Naive thymus-derived CD8-positive, alpha-beta T cell (primary cell): ENCODE data around the gene ZNF888. TPM values are rescaled to one million over a fixed set of nuclear protein-coding genes. Genes with fewer than 3 reads are reported as not detected.
"Not testable (repeated sequence)": the region's sequence is repeated elsewhere in the genome, so short reads cannot be mapped to it uniquely, and the experiment has no call there.

Experiments used
- ATAC-seq, 2 donors: fragments of 150-1000 bp; cut with Tn5 transposase in 1 of 2; sonication (Bioruptor Pico), chemical (Tn5 transposase) in 1 of 2; 1 replicate in 1 of 2; 2 replicates in 1 of 2; pipeline ENCODE4 v1.10.0; 2021; ENCODE audit warnings: mild to moderate bottlenecking in 2 of 2, moderate library complexity in 2 of 2
- POLR2A ChIA-PET: fragments of 350-600 bp; sonication (Branson Sonifier 250); formaldehyde crosslinking; loops from one replicate; lab custom pipeline; 2021; ENCODE audit warnings: antibody characterized with exemption; lab: Charles Lee
- DNase-seq, 10 donors: peaks; one replicate each; pipeline versions ENCODE4 v3.0.0 to v3.0.0-alpha.2; 2020 to 2022
- H3K27ac Mint-ChIP-seq, 10 donors: one replicate each; pipeline ENCODE4 v1.8.0; 2020 to 2022; ENCODE audit warnings: mild to moderate bottlenecking in 10 of 10, mixed read lengths in 10 of 10, moderate library complexity in 4 of 10, inconsistent platforms in 1 of 10
- H3K27me3 Mint-ChIP-seq, 5 donors: one replicate each; pipeline ENCODE4 v1.8.0; 2021 to 2022; ENCODE audit warnings: mixed read lengths in 5 of 5
- H3K36me3 Mint-ChIP-seq, 3 donors: one replicate each; pipeline ENCODE4 v1.8.0; 2020 to 2022; ENCODE audit warnings: mixed read lengths in 3 of 3, mild to moderate bottlenecking in 2 of 3, inconsistent platforms in 1 of 3
- H3K4me1 Mint-ChIP-seq, 4 donors: one replicate each; pipeline ENCODE4 v1.8.0; 2021 to 2022; ENCODE audit warnings: mixed read lengths in 4 of 4
- H3K4me3 Mint-ChIP-seq, 10 donors: one replicate each; pipeline ENCODE4 v1.8.0; 2020 to 2022; ENCODE audit warnings: mild to moderate bottlenecking in 10 of 10, mixed read lengths in 10 of 10, moderate library complexity in 6 of 10, inconsistent platforms in 1 of 10
- H3K9me3 Mint-ChIP-seq, 9 donors: one replicate each; pipeline ENCODE4 v1.8.0; 2020 to 2022; ENCODE audit warnings: mixed read lengths in 9 of 9, mild to moderate bottlenecking in 3 of 9, inconsistent platforms in 1 of 9, moderate library complexity in 1 of 9
- polyA plus RNA-seq, 3 donors: library from polyadenylated mRNA; unstranded; fragments of 300-500 nt; fragmentation: Illumina TruSeq; gene quantifications; one replicate each; pipeline ENCODE4 v1.2.3, GENCODE V29; 2021
- total RNA-seq, 8 experiments: library from RNA in 2 of 8; stranded (reverse) in 2 of 8; gene quantifications; one replicate each; pipeline ENCODE4 v1.2.3 and lab custom pipeline; 2021 to 2026

ZNF888 gene
- total and polyA plus RNA-seq, 5 experiments from 2014 or later = 0.85 to 10.5 (median 2.4) TPM

DNA sequence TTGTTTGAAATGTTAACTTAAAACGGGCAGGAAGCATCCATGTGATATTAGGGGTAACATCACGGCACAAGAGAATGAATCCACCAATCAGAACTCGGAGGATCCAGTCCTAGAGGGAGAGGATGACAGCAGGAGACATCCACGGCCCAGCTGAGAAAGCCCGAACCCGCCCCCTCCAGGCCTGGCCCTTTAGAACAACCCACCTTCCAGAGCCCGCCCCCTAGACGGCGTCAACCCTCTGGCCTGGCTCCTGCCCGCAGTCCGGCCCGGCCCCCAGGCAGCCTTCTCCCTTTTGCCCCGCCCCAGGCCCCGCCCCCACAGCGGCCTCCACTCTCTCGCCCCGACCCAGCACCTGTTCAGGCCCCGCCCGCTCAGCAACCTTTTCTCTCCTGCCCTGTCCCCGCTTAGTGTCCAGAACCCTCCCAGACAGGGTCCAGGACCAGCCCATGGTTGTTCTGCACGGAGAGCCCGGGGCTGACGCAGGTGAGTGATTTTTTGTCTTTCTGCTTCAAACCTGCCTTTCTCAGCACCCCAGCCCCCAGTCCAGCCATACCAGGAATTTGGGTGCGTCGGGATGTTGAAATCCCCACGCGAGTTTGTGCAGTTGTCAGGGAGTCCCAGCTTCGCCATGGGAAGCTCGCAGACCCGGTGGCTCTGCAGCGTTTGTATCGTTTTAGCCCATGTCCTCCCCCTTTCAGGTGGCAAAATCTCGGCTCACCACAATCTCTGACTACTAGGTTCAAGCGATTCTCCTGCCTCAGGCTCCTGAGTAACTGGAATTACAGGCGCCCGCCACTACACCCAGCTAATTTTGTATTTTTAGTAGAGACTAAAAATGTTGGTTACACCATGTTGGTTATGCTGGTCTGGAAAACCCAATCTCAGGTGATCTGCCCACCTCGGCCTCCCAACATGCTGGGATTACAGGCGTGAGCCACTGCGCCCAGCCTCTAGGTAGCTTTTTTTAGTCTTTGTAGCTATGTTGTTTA lies 23.4 kb upstream of the ZNF888 start:
- Mint-ChIP-seq H3K4me3 (no peak overlapping the region), H3K9me3 (peaks cover 1 to 80% (median 28%) of the 10 kb centered on the region in 9 donors), H3K27ac (peak overlapping the region in 1 of 10 donors; percentile 25), H3K36me3 (peaks cover 21 to 49% (median 27%) of the 10 kb centered on the region in 3 donors), H3K4me1 (peaks cover 5 to 9% (median 6%) of the 10 kb centered on the region in 4 donors), H3K27me3 (peaks cover 0 to 3% (median 0%) of the 10 kb centered on the region in 5 donors)
- POLR2A ChIA-PET = interaction anchor here (1.9 kb wide), 1 partner anchor 16 kb away, joined by 6 read pairs; the partner anchor contains the start of gene ZNF816
- DNase-seq (no peak), ATAC-seq (no peak)

DNA sequence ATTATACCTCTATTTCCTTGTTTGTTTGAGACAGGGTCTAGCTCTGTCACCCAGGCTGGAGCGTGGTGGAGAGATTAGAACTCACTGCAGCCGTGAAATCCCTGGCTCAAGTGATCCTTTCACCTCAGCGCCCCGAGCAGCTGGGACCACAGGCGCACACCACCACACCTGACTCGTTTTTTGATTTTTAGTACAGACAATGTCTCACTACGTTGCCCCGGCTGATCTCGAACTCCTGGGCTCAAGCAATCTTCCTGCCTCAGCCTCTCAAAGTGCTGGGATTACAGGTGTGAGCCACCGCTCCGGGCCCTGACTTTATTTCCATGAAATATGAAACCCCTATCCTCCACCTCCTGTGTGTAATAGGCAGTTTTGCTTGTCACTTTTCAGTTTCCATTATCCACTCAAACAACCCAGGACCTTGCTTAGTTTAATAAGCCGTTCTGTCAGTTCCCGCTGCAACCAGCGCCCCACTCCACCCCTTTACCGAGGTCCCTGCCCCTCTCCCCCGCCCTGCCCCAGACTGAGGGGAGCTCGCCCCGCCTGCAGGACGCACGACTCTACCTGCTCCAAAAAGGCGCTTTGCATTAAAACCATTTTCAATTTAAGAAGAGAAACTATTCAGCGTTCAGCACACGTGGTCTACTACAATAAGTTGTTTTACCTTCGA lies 22.6 kb upstream of the ZNF888 start:
- DNase-seq = no peak
- H3K9me3 Mint-ChIP-seq = peaks cover 3 to 76% (median 25%) of the 10 kb centered on the region in 9 donors
- POLR2A ChIA-PET = interaction anchor here (1.9 kb wide), 1 partner anchor 17 kb away, joined by 6 read pairs; the partner anchor contains the start of gene ZNF816
- H3K4me1 Mint-ChIP-seq = peaks cover 11 to 17% (median 13%) of the 10 kb centered on the region in 4 donors
- no peak overlapping the region for H3K4me3 Mint-ChIP-seq
- H3K27ac Mint-ChIP-seq = peak overlapping the region in 1 of 10 donors; percentile 25
- peaks cover 0 to 7% (median 0%) of the 10 kb centered on the region in 5 donors for H3K27me3 Mint-ChIP-seq
- H3K36me3 Mint-ChIP-seq = peaks cover 17 to 48% (median 25%) of the 10 kb centered on the region in 3 donors
- ATAC-seq = no peak

DNA sequence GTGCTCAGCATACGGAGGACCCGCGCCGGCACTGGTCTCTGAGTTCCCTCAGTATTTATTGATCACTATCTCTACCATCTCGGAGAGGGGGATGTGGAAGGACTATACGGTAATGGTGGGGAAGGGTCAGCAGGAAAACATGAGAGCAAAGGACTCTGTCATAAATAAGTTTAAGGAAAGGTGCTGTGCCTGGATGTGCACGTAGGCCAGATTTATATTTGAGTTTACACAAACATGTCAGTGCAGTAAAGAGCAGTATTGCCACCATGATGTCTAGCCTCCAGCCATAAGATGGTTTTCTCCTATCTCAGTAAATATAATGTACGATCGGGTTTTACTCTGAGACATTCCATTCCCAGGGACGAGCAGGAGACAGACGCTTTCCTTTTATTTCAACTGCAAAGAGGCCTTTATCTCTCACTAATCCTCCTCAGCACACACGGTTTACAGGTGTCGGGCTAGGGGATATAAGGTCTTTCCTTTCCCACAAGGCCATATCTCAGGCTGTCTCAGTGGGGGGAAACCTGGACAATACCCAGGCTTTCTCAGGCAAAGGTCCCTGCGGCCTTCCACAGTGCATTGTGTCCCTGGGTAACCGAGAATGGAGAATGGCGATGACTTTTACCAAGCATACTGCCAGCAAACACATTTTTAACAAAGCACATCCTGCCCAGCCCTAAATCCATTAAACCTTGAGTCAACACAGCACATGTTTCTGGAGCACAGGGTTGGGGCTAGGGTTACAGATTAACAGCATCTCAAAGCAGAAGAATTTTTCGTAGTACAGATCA lies 21.7 kb upstream of the ZNF888 start:
- Mint-ChIP-seq H3K4me1 (peaks cover 11 to 20% (median 14%) of the 10 kb centered on the region in 4 donors), H3K4me3 (peak overlapping the region in 5 of 10 donors; percentile 10 to 59 (median 26)), H3K9me3 (peaks cover 1 to 70% (median 16%) of the 10 kb centered on the region in 9 donors), H3K36me3 (peaks cover 8 to 42% (median 16%) of the 10 kb centered on the region in 3 donors)
- H3K27me3 Mint-ChIP-seq, DNase-seq, H3K27ac Mint-ChIP-seq, ATAC-seq, POLR2A ChIA-PET: not testable (repeated sequence)

DNA sequence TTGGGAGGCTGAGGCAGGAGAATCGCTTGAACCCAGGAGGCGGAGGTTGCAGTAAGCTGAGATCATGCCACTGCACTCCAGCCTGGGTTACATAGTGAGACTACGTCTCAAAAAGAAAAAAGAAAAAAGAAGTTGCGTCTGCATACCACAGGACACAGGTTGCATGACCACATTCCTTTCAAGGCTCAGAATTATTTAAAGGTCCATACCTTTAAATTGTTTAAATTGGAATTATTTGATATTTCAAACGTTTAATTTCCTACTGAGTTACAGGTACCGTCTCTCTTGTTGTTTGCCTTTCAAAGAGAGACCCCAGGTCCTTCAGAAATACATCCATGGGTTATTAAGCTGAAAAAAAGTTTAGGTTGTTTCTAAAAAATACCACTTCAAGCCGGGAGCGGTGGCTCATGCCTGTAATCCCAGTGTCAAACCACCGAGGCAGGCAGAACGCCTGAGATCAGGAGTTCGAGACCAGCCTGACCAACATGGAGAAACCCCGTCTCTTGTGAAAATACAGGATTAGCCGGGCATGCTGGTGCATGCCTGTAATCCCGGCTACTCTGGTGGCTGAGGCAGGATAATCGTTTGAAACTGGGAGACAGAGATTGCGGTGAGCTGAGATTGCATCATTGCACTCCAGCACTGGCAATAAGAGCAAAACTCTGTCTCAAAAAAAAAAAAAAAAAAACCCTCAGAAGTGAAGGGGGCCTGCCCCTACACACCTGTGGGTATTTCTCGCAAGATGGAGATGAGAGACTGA lies 20.8 kb upstream of the ZNF888 start:
- Mint-ChIP-seq H3K9me3 (peaks cover 0 to 67% (median 10%) of the 10 kb centered on the region in 9 donors), H3K4me3 (peak overlapping the region in 4 of 10 donors; percentile 4 to 95 (median 57))

DNA sequence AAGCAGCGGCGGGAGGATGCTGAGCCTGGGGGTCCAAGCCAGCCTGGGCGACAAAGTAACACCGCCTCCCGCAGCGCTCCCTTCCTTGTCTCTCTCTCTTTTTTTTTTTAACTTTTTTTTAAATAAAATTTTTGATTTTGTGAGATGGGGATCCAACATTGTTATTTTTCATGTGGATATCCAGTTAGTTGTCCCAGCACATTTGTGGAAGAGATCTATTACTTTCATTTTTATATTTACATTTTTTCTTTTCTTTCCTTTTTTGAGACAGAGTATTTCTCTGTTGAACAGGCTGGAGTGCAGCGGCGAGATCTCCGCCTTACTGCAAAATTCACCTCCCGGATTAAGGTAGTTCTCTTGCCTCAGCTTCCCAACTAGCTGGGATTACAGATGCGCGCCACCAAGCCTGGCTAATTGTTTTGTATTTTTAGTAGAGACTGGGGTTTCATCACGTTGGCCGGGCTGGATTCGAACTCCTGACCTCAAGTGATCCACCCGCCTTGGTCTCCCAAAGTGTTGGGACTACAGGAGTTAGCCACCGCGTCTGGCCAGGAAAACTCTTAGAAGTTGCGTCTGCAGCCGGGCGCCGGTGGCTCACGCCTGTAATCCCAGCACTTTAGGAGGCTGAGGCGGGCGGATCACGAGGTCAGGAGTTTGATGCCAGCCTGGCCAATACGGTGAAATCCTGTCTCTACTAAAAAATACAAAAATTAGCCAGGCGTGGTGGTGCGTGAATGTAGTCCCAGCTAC lies 20.1 kb upstream of the ZNF888 start:
- Mint-ChIP-seq H3K9me3 (peaks cover 0 to 71% (median 17%) of the 10 kb centered on the region in 9 donors), H3K4me1 (peaks cover 11 to 31% (median 20%) of the 10 kb centered on the region in 4 donors), H3K27ac (peak overlapping the region in 6 of 10 donors; percentile 15 to 96 (median 94)), H3K4me3 (peak overlapping the region; percentile 85 to 97 (median 94)), H3K36me3 (peaks cover 13 to 46% (median 20%) of the 10 kb centered on the region in 3 donors), H3K27me3 (peaks cover 0 to 7% (median 0%) of the 10 kb centered on the region in 5 donors)
- ATAC-seq (no peak), DNase-seq (no peak)
- POLR2A ChIA-PET = interaction anchor here (1.1 kb wide), 2 partner anchors 13 to 19 kb away, joined by 3 to 4 read pairs; partner anchors contain the start of gene ZNF816

More for the DNA sequence above, 20.8 kb upstream of the ZNF888 start:
- Mint-ChIP-seq H3K27me3 (peaks cover 0 to 7% (median 0%) of the 10 kb centered on the region in 5 donors), H3K36me3 (peaks cover 9 to 39% (median 13%) of the 10 kb centered on the region in 3 donors), H3K27ac (no peak overlapping the region), H3K4me1 (peaks cover 11 to 23% (median 15%) of the 10 kb centered on the region in 4 donors)
- no peak for ATAC-seq
- no peak for DNase-seq
- POLR2A ChIA-PET = no interaction called here

DNA sequence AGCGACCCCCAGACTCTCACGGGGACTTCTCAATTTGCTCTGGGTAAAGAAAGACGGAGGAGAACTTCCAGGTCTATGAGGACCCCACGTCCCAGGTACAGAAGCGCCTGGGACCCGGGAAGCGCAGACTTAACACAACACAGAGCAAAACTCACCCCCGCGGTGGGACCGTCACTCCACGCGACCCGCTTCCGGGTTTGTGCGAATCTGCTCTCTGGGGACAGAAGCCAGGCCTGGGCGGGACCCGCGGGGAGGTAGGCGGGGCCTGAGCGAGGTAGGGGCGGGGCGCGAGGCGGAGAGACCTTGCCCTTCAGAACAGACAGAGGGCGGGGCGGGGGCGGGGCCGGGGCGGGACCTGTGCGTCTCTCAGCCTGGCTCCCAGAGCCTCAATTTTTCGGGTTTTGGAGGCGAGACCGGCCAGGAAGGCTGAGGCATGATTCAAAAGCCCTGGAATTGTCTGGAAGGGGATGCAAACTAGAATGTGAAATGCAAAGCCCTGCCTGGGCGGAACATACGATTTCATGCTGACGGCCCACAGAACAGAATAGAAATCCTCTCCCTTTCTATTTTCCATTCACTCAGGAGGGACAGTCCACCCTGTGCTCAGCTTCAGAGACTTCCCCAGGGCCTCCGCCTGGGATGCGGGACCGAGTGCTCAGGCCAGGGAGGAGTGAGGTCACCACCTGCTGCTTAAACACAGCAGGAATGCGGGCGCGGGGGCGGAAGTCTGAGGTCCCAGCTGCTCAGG lies 19.3 kb upstream of the ZNF888 start:
- ATAC-seq = peak; percentile 96 to 99
- Mint-ChIP-seq H3K4me1 (peaks cover 11 to 32% (median 21%) of the 10 kb centered on the region in 4 donors), H3K9me3 (peaks cover 0 to 70% (median 18%) of the 10 kb centered on the region in 9 donors), H3K27ac (peak overlapping the region; percentile 73 to 97 (median 94)), H3K36me3 (peaks cover 14 to 46% (median 21%) of the 10 kb centered on the region in 3 donors), H3K27me3 (peaks cover 0 to 7% (median 0%) of the 10 kb centered on the region in 5 donors), H3K4me3 (peak overlapping the region; percentile 85 to 97 (median 94))
- POLR2A ChIA-PET = interaction anchor here (1.1 kb wide), 2 partner anchors 14 to 20 kb away, joined by 3 to 4 read pairs; partner anchors contain the start of gene ZNF816
- DNase-seq = peak; percentile 91 to 98 (median 96)

DNA sequence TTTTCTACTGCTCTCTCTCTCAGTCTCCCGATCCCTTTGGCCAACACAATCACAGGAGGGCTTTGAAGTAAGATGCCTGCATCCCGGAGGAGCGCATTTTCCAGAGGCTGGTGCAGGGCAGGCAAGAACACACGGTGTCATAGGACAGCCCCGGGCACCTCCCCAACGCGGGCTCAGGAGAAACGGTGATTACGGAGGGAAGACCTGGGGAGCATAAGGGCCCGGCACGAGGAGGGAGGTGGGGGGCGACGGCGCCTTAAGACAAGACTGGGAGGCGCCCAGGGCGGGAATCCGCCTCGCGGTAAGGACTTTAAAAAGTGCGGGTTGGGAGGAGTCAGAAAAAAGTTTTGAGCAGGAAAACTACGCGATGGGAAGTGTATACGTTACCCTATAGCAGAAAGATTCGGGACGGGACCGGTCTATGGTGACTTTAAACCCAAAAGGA lies 18.7 kb upstream of the ZNF888 start:
- Mint-ChIP-seq H3K4me3 (peak overlapping the region; percentile 85 to 97 (median 94)), H3K4me1 (peaks cover 11 to 34% (median 21%) of the 10 kb centered on the region in 4 donors), H3K36me3 (peaks cover 15 to 49% (median 23%) of the 10 kb centered on the region in 3 donors), H3K27me3 (peaks cover 0 to 7% (median 0%) of the 10 kb centered on the region in 5 donors), H3K9me3 (peaks cover 0 to 70% (median 18%) of the 10 kb centered on the region in 9 donors), H3K27ac (peak overlapping the region; percentile 73 to 97 (median 94))
- POLR2A ChIA-PET = interaction anchor here (0.7 kb wide), 1 partner anchor 815 kb away, joined by 4 read pairs; no protein-coding TSS in a partner anchor
- DNase-seq (peak in 3 of 10 donors; percentile 18 to 27 (median 19)), ATAC-seq (peak; percentile 44 to 51)

DNA sequence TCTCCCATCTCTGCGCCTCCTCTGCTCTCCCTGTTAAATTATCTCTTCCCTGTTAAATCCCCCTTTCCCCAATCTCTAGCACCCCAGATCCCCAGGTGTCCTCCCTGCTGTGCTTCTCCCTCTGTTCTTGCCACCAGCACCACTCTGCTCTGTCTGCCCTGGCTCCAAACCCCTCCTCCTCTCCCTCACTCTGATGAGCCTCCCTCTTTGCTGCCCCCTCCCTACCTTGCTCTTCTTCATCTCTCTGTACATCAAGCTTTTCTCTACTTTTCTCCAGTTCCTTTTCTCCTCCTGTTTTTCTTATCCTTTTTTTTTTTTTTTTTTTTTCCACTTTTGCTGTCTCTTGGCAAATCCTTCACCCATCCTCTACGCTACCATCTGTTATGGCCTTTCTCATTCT lies 18.3 kb upstream of the ZNF888 start:
- Mint-ChIP-seq H3K36me3 (peaks cover 18 to 53% (median 27%) of the 10 kb centered on the region in 3 donors), H3K27ac (peak overlapping the region; percentile 73 to 97 (median 94)), H3K9me3 (peaks cover 0 to 70% (median 18%) of the 10 kb centered on the region in 9 donors), H3K4me3 (peak overlapping the region; percentile 85 to 97 (median 94)), H3K4me1 (peaks cover 11 to 38% (median 22%) of the 10 kb centered on the region in 4 donors)
- H3K27me3 Mint-ChIP-seq, ATAC-seq: not testable (repeated sequence)
- DNase-seq = peak in 1 of 10 donors; percentile 7
- POLR2A ChIA-PET = interaction anchor here (0.7 kb wide), 1 partner anchor 814 kb away, joined by 4 read pairs; no protein-coding TSS in a partner anchor

DNA sequence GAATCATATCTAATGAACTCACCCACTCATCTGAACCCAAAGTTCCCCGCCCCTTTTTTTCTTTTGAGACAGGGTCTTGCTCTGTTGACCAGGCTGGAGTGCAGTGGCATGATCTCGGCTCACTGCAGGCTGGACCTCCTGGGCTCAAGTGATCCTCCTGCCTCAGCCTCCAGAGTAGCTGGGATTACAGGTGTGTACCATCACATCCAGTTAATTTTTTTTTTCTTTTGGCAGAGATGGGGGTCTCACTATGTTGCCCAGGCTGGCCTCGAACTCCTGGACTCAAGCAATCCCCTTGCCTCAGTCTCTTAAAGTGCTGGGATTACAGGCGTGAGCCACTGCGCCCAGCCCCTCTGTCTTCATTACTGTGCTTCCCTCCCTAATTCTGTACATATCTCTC lies 17.7 kb upstream of the ZNF888 start:
- DNase-seq, H3K27me3 Mint-ChIP-seq, ATAC-seq, POLR2A ChIA-PET: not testable (repeated sequence)
- H3K4me3 Mint-ChIP-seq = peak overlapping the region; percentile 85 to 97 (median 94)
- H3K36me3 Mint-ChIP-seq = peaks cover 20 to 60% (median 29%) of the 10 kb centered on the region in 3 donors
- peaks cover 0 to 70% (median 22%) of the 10 kb centered on the region in 9 donors for H3K9me3 Mint-ChIP-seq
- peaks cover 11 to 44% (median 22%) of the 10 kb centered on the region in 4 donors for H3K4me1 Mint-ChIP-seq
- peak overlapping the region in 9 of 10 donors; percentile 43 to 97 (median 94) for H3K27ac Mint-ChIP-seq
